Measurements from ENCODE around the gene ANKH.

- no peak for TF ChIP-seq GATA2 (IDR thresholded peaks at IDR 0.05; ENCODE audit: low read depth, low read length)
- TF ChIP-seq GATA3 (IDR thresholded peaks at IDR 0.05; ENCODE audit: low read depth, low read length): no peak
Measured at GRCh38 chr5:14879937-14880589, 8.5 kb upstream of the ANKH start.
